GM23338 (cell line): ENCODE measurements around the gene CIB4. TPM values are rescaled to one million over a fixed set of nuclear protein-coding genes. Genes with fewer than 3 reads are reported as not detected.

Source experiments
- ATAC-seq: fragments of 200-7000 bp; cut with Tn5 transposase; 3 replicates; pipeline ENCODE4 v1.9.1; 2020
- DNase-seq: peaks from one replicate; pipeline ENCODE4 v3.0.0-alpha.2; 2015; ENCODE audit warnings: low spot score
- H2AFZ ChIP-seq: fragments of 200-600 bp; sonication (generic); 2 replicates; pipeline ENCODE4 v1.8.0; 2016; ENCODE audit warnings: antibody characterized with exemption, mild to moderate bottlenecking, moderate library complexity
- H3F3A ChIP-seq: fragments of 200-600 bp; sonication (generic); replicated peaks from 2 replicates; pipeline ENCODE4 v1.8.0; 2017; ENCODE audit warnings: antibody characterized with exemption, mixed run types, low read depth
- H3K27ac ChIP-seq: fragments of 200-600 bp; sonication (generic); 2 replicates; pipeline ENCODE4 v1.6.1; 2016; ENCODE audit warnings: low read depth
- H3K27me3 ChIP-seq: fragments of 200-600 bp; sonication (generic); 2 replicates; pipeline ENCODE4 v1.8.0; 2016; ENCODE audit warnings: mild to moderate bottlenecking, mixed run types, moderate library complexity; ENCODE audit not compliant: insufficient read depth
- H3K36me3 ChIP-seq: fragments of 200-600 bp; sonication (generic); 2 replicates; pipeline ENCODE4 v1.8.0; 2016; ENCODE audit warnings: mild to moderate bottlenecking; ENCODE audit not compliant: insufficient read depth
- H3K4me1 ChIP-seq: fragments of 200-600 bp; sonication (generic); 2 replicates; pipeline ENCODE4 v1.8.0; 2016; ENCODE audit warnings: mild to moderate bottlenecking, moderate library complexity; ENCODE audit not compliant: insufficient read depth
- H3K4me2 ChIP-seq: fragments of 200-600 bp; sonication (generic); 2 replicates; pipeline ENCODE4 v1.7.1; 2017; ENCODE audit warnings: mixed run types
- H3K4me3 ChIP-seq: fragments of 200-600 bp; sonication (generic); 2 replicates; pipeline ENCODE4 v1.6.1; 2016; ENCODE audit warnings: mixed run types
- H3K79me2 ChIP-seq: fragments of 200-600 bp; sonication (generic); replicated peaks from 2 replicates; pipeline ENCODE4 v1.8.0; 2017; ENCODE audit warnings: mild to moderate bottlenecking; ENCODE audit not compliant: insufficient read depth
- H3K9me2 ChIP-seq: fragments of 200-600 bp; sonication (generic); 2 replicates; pipeline ENCODE4 v1.8.0; 2017; ENCODE audit not compliant: insufficient read depth
- H4K20me1 ChIP-seq: fragments of 200-600 bp; sonication (generic); replicated peaks from 2 replicates; pipeline ENCODE4 v1.8.0; 2017; ENCODE audit warnings: mild to moderate bottlenecking; ENCODE audit not compliant: insufficient read depth
- H3K27ac Mint-ChIP-seq: 2 replicates; pipeline ENCODE4 v1.8.0; 2020; ENCODE audit warnings: inconsistent platforms, mild to moderate bottlenecking, moderate library complexity, mixed read lengths
- H3K27me3 Mint-ChIP-seq: 3 replicates; pipeline ENCODE4 v1.8.0; 2022; ENCODE audit warnings: low read depth, mild to moderate bottlenecking, moderate library complexity, mixed read lengths, inconsistent platforms; ENCODE audit not compliant: insufficient read depth, poor library complexity
- H3K36me3 Mint-ChIP-seq: 3 replicates; pipeline ENCODE4 v1.8.0; 2021; ENCODE audit warnings: low read depth, mild to moderate bottlenecking, inconsistent platforms, moderate library complexity, mixed read lengths
- H3K4me1 Mint-ChIP-seq: 3 replicates; pipeline ENCODE4 v1.8.0; 2020; ENCODE audit warnings: mild to moderate bottlenecking, inconsistent platforms, mixed read lengths
- H3K4me3 Mint-ChIP-seq: 3 replicates; pipeline ENCODE4 v1.8.0; 2021; ENCODE audit warnings: moderate library complexity, mild to moderate bottlenecking, inconsistent platforms, mixed read lengths
- H3K9me3 Mint-ChIP-seq: 3 replicates; pipeline ENCODE4 v1.8.0; 2020; ENCODE audit warnings: moderate library complexity, mild to moderate bottlenecking, inconsistent platforms, mixed read lengths
- EZH2 ChIP-seq: fragments of 200-600 bp; sonication (generic); IDR thresholded peaks from one replicate; pipeline ENCODE4 v1.8.0; 2017; ENCODE audit warnings: antibody characterized with exemption, mild to moderate bottlenecking, low read depth; ENCODE audit not compliant: unreplicated experiment
- EZH2phosphoT487 ChIP-seq: fragments of 200-600 bp; sonication (generic); IDR thresholded peaks from one replicate; pipeline ENCODE4 v1.8.1; 2018; ENCODE audit warnings: antibody characterized with exemption; ENCODE audit not compliant: unreplicated experiment
- JUNB ChIP-seq: IDR thresholded peaks from one replicate; pipeline ENCODE4 v1.6.1; 2016; ENCODE audit warnings: antibody characterized with exemption; ENCODE audit not compliant: unreplicated experiment
- NANOG ChIP-seq: IDR thresholded peaks from 2 replicates; pipeline ENCODE4 v1.6.1; 2016; ENCODE audit warnings: antibody characterized with exemption, borderline replicate concordance
- POLR2AphosphoS5 ChIP-seq: IDR thresholded peaks from 2 replicates; pipeline ENCODE4 v1.6.1; 2016; ENCODE audit warnings: antibody characterized with exemption, low read depth
- STAT1 ChIP-seq: IDR thresholded peaks from one replicate; pipeline ENCODE4 v1.6.1; 2016; ENCODE audit warnings: antibody characterized with exemption; ENCODE audit not compliant: unreplicated experiment
- ZNF114 ChIP-seq: fragments of 250-450 bp; sonication (Bioruptor Pico); IDR thresholded peaks from 2 replicates; pipeline ENCODE4 v1.5.0; 2020; ENCODE audit warnings: mild to moderate bottlenecking, moderate library complexity
- polyA plus RNA-seq: library from polyadenylated mRNA; unstranded; fragments of >200 nt; fragmentation: Nextera tagmentation; extraction: Ambion mirVana; gene quantifications from 2 replicates; pipeline ENCODE4 v1.2.1, GENCODE V29; 2016
- total RNA-seq: library from RNA; depleted of rRNA; stranded (reverse); fragments of >200 nt; shearing (Covaris generic); gene quantifications from 2 replicates; pipeline ENCODE4 v1.2.3, GENCODE V29; 2014
- TF ChIP-seq, protein P1 (sequence below): fragments of 250-450 bp; sonication (Bioruptor Pico); IDR thresholded peaks from 2 replicates; pipeline ENCODE4 v1.5.0; 2020; ENCODE audit warnings: mild to moderate bottlenecking, moderate library complexity

The CIB4 gene
- total and polyA plus RNA-seq, 2 experiments from 2014 or later = not detected

DNA sequence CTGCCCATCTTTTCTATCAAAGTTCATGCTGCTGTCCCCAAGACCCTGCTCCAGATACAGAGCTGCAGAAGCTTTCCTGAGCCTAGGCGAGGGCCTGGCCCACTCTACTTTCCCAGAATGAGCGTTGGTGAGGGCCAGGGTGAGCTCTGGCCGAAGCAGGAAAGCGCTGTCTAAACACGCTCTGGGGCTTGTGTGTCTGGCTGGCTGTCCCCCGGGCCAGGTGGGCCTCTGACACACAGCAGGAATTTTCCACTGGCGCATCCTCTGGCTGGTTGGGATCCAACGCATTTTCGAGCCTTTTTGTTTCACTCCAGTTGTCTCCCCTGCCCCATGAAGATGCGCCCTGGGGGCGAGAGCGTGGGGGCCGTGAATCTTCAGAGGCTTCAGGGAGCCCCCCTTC, 33.6 kb upstream of the CIB4 start (continued):
- TF ChIP-seq, protein P1, sequence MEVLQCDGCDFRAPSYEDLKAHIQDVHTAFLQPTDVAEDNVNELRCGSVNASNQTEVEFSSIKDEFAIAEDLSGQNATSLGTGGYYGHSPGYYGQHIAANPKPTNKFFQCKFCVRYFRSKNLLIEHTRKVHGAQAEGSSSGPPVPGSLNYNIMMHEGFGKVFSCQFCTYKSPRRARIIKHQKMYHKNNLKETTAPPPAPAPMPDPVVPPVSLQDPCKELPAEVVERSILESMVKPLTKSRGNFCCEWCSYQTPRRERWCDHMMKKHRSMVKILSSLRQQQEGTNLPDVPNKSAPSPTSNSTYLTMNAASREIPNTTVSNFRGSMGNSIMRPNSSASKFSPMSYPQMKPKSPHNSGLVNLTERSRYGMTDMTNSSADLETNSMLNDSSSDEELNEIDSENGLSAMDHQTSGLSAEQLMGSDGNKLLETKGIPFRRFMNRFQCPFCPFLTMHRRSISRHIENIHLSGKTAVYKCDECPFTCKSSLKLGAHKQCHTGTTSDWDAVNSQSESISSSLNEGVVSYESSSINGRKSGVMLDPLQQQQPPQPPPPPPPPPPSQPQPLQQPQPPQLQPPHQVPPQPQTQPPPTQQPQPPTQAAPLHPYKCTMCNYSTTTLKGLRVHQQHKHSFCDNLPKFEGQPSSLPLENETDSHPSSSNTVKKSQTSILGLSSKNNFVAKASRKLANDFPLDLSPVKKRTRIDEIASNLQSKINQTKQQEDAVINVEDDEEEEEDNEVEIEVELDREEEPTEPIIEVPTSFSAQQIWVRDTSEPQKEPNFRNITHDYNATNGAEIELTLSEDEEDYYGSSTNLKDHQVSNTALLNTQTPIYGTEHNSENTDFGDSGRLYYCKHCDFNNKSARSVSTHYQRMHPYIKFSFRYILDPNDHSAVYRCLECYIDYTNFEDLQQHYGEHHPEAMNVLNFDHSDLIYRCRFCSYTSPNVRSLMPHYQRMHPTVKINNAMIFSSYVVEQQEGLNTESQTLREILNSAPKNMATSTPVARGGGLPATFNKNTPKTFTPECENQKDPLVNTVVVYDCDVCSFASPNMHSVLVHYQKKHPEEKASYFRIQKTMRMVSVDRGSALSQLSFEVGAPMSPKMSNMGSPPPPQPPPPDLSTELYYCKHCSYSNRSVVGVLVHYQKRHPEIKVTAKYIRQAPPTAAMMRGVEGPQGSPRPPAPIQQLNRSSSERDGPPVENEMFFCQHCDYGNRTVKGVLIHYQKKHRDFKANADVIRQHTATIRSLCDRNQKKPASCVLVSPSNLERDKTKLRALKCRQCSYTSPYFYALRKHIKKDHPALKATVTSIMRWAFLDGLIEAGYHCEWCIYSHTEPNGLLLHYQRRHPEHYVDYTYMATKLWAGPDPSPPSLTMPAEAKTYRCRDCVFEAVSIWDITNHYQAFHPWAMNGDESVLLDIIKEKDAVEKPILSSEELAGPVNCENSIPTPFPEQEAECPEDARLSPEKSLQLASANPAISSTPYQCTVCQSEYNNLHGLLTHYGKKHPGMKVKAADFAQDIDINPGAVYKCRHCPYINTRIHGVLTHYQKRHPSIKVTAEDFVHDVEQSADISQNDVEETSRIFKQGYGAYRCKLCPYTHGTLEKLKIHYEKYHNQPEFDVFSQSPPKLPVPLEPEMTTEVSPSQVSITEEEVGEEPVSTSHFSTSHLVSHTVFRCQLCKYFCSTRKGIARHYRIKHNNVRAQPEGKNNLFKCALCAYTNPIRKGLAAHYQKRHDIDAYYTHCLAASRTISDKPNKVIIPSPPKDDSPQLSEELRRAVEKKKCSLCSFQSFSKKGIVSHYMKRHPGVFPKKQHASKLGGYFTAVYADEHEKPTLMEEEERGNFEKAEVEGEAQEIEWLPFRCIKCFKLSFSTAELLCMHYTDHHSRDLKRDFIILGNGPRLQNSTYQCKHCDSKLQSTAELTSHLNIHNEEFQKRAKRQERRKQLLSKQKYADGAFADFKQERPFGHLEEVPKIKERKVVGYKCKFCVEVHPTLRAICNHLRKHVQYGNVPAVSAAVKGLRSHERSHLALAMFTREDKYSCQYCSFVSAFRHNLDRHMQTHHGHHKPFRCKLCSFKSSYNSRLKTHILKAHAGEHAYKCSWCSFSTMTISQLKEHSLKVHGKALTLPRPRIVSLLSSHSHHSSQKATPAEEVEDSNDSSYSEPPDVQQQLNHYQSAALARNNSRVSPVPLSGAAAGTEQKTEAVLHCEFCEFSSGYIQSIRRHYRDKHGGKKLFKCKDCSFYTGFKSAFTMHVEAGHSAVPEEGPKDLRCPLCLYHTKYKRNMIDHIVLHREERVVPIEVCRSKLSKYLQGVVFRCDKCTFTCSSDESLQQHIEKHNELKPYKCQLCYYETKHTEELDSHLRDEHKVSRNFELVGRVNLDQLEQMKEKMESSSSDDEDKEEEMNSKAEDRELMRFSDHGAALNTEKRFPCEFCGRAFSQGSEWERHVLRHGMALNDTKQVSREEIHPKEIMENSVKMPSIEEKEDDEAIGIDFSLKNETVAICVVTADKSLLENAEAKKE (CRISPR knock-in tag) = no peak
- no peak for TF ChIP-seq EZH2phosphoT487
- no peak for TF ChIP-seq EZH2
- no peak for TF ChIP-seq JUNB
- TF ChIP-seq NANOG = no peak
- TF ChIP-seq STAT1 = no peak

DNA sequence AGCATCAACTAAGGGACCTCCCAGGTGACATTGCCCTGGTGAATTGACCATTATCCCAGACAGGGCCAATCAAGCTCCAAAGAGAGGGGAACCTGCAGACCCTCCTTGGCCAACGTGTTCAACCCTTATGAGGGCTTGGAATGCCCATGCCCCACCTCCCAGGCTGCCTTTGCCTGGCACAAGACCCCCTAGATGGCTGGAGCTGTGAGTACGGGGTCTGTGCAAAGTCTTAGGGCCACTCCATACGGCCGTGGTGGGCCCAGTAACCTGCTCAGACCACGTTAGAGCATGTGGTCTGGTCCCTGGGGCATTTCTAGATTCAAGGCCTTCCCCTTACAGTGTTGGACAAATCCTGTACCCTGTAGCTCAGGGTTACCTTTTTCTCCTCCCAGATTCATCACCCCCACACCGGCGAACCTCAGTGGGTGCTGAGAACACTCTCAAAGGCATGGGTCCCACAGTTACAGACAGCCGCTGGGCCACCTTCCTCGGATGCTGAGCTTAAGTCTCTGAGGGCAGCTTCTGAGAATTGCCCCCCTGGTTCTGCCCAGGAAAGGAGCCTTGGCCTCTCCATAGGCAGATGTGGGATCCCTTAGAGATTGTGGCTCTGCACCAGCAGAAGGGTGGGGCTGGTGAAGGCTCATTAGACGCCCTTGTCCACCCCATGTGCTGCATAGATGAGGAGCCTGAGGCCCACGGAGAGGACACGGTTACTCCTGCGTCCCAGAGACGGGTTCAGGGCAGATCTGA, 33.0 kb upstream of the CIB4 start:
- Histone ChIP-seq H3F3A (no peaks in the 10 kb centered on the region), H3K9me2 (no peaks in the 10 kb centered on the region; the same call in 1 of the 2 replicates), H3K27ac (no peak overlapping the region), H4K20me1 (no peaks in the 10 kb centered on the region), H3K4me3 (no peak overlapping the region), H2AFZ (no peak overlapping the region), H3K27me3 (no peaks in the 10 kb centered on the region), H3K79me2 (no peaks in the 10 kb centered on the region), H3K36me3 (no peaks in the 10 kb centered on the region), H3K4me1 (no peaks in the 10 kb centered on the region), H3K4me2 (no peak overlapping the region)
- peaks cover 4% of the 10 kb centered on the region; the same call in 1 of the 3 replicates for H3K36me3 Mint-ChIP-seq
- no peak overlapping the region for H3K4me3 Mint-ChIP-seq
- H3K9me3 Mint-ChIP-seq = peaks cover 6% of the 10 kb centered on the region; the same call in 2 of the 3 replicates
- H3K4me1 Mint-ChIP-seq = peaks cover 3% of the 10 kb centered on the region
- H3K27me3 Mint-ChIP-seq = peaks cover 8% of the 10 kb centered on the region
- H3K27ac Mint-ChIP-seq = no peak overlapping the region
- ATAC-seq (no peak), DNase-seq (no peak)
- TF ChIP-seq POLR2AphosphoS5 (no peak), ZNF114 (no peak), EZH2 (no peak), JUNB (no peak), NANOG (no peak), STAT1 (no peak)
- TF ChIP-seq, protein P1 (CRISPR knock-in tag) = no peak
